Thyroid gland (tissue), 4 donors: ENCODE results near the gene MISP.
"Not testable (repeated sequence)": the region's sequence is repeated elsewhere in the genome, so short reads cannot be mapped to it uniquely, and the experiment has no call there.

Source experiments
- POLR2A ChIP-seq, 2 donors: fragments of 450-650 bp; IDR thresholded peaks; one replicate each; pipeline ENCODE4 v1.6.1; 2017; ENCODE audit warnings: antibody characterized with exemption in 2 of 2, mild to moderate bottlenecking in 2 of 2, moderate library complexity in 1 of 2
- TF ChIP-seq, protein P1 (sequence below), 6 experiments: fragments of 200-600 bp in 3 of 6; fragments of 450-650 bp in 3 of 6; sonication (generic) in 3 of 6; IDR thresholded peaks; one replicate each; pipeline ENCODE4 v1.5.1; 2016 to 2019; ENCODE audit warnings: antibody characterized with exemption in 6 of 6, mild to moderate bottlenecking in 2 of 6, inconsistent platforms in 1 of 6, moderate library complexity in 1 of 6

DNA sequence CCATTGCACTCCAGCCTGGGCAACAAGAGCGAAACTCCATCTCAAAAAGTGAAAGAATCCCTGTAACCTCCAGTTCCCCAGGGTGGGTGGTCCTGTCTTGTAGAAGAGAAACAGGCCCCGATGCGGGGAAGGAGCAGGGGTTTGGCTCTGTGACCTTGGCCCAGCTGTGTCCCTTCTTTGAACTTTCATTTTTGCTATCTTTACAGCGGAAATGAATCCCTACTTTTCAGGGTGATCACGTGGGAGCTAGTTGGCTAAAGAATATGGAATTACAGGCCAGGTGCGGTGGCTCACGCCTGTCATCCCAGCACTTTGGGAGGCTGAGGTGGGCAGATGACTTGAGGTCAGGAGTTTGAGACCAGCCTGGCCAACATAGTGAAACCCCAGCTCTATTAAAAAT, 5.8 kb upstream of the MISP start:
- TF ChIP-seq, protein P1, sequence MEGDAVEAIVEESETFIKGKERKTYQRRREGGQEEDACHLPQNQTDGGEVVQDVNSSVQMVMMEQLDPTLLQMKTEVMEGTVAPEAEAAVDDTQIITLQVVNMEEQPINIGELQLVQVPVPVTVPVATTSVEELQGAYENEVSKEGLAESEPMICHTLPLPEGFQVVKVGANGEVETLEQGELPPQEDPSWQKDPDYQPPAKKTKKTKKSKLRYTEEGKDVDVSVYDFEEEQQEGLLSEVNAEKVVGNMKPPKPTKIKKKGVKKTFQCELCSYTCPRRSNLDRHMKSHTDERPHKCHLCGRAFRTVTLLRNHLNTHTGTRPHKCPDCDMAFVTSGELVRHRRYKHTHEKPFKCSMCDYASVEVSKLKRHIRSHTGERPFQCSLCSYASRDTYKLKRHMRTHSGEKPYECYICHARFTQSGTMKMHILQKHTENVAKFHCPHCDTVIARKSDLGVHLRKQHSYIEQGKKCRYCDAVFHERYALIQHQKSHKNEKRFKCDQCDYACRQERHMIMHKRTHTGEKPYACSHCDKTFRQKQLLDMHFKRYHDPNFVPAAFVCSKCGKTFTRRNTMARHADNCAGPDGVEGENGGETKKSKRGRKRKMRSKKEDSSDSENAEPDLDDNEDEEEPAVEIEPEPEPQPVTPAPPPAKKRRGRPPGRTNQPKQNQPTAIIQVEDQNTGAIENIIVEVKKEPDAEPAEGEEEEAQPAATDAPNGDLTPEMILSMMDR (IDR thresholded peaks at IDR 0.05), result not testable (repeated sequence)
- TF ChIP-seq POLR2A (IDR thresholded peaks at IDR 0.05), result not testable (repeated sequence)
